Measurements from ENCODE around the gene TTL.

- TF ChIP-seq CTCF (IDR thresholded peaks at IDR 0.05) (no peak), POLR2A (IDR thresholded peaks at IDR 0.05) (no peak)
These were observed 103.4 kb downstream of the TTL start for GRCh38 chr2:112585400-112585799.

Data from adrenal gland (tissue), 5 donors.